ENCODE measurements around the gene BCAS1. TPM values are rescaled to one million over a fixed set of nuclear protein-coding genes. Genes with fewer than 3 reads are reported as not detected.

BCAS1 gene
- total and polyA plus RNA-seq, 10 of the 15 experiments (the other 5 are each of a cell fraction or from before 2014, with no cell fraction given) = 0.21 to 1.4 (median 0.55) TPM

- peak overlapping the region; percentile 76 for H3K4me2 ChIP-seq (ENCODE audit: control insufficient read depth, insufficient read depth)
- ChIA-PET SMC1A (ENCODE audit: uncharacterized antibody, unreplicated experiment) (interaction anchor here (0.9 to 18.6 kb wide), 18 partner anchors 7 to 344 kb away, joined by 3 to 384 read pairs (median 4); no protein-coding TSS in a partner anchor), CTCF (interaction anchor here (0.7 to 20.5 kb wide), 6 partner anchors 8 to 343 kb away, joined by 3 to 258 read pairs (median 15); no protein-coding TSS in a partner anchor), POLR2A (interaction anchor here (1.1 to 3.6 kb wide), 6 partner anchors 8 to 273 kb away, joined by 3 to 29 read pairs (median 4); no protein-coding TSS in a partner anchor), RAD21 (ENCODE audit: unreplicated experiment) (interaction anchor here (0.6 to 18.3 kb wide), 11 partner anchors 6 to 356 kb away, joined by 3 to 394 read pairs (median 5); no protein-coding TSS in a partner anchor)
- DNase-seq (ENCODE audit: low read depth, low spot score) (peak; percentile 99), FAIRE-seq (peak; percentile 84), ATAC-seq (peak; percentile 80)
- in situ Hi-C loops (cut with MboI) (no loop called here), intact Hi-C loops (cut with micrococcal nuclease; ENCODE audit: unreplicated experiment) (no loop called here)
- no peaks in the 10 kb centered on the region for H4K20me1 ChIP-seq (ENCODE audit: control insufficient read depth, insufficient read depth)
- H3K27me3 ChIP-seq (replicated peaks in 1 of 2; ENCODE audit: control insufficient read depth in 2 of 2, insufficient read depth in 2 of 2, low read length in 1 of 2) = no peaks in the 10 kb centered on the region
- no TSS peak for BruUV-seq (replicated peaks)
- peak overlapping the region; percentile 49 for H3K9ac ChIP-seq (ENCODE audit: control insufficient read depth, insufficient read depth, low read length)
- H3K4me3 ChIP-seq = peak overlapping the region; percentile 52
- H2AFZ ChIP-seq (ENCODE audit: control insufficient read depth, low read depth, low read length) = no peak overlapping the region; the same call in 1 of the 2 replicates
- 1% methylated on average over 5 of the region's 5 CpGs for WGBS (ENCODE audit: insufficient coverage, insufficient replicate concordance, low lambda C conversion rate, missing lambda C conversion rate)
- no peaks in the 10 kb centered on the region; the same call in 1 of the 2 replicates for H3K79me2 ChIP-seq (ENCODE audit: control insufficient read depth, insufficient read depth, low read length)
- no peaks in the 10 kb centered on the region; a peak in 1 of 4 replicates for H3K36me3 ChIP-seq (ENCODE audit: control insufficient read depth in 2 of 2, insufficient read depth in 2 of 2, low read length in 1 of 2)
- H3K4me1 ChIP-seq (ENCODE audit: control insufficient read depth, insufficient read depth, low read length) = peaks cover 87% of the 10 kb centered on the region
- H3K9me3 ChIP-seq (replicated peaks; ENCODE audit: control insufficient read depth, insufficient read depth, low read length) = no peaks in the 10 kb centered on the region; the same call in 1 of the 3 replicates
- peak overlapping the region; percentile 85 for H3K27ac ChIP-seq (ENCODE audit: control insufficient read depth, insufficient read depth)
- TF ChIP-seq HSF1 (IDR thresholded peaks at IDR 0.05; ENCODE audit: low read depth, low read length) (no peak), FOXM1 (IDR thresholded peaks at IDR 0.05; ENCODE audit: low read depth, low read length) (peak; percentile 88), POLR2AphosphoS5 (IDR thresholded peaks at IDR 0.05; ENCODE audit: low read length) (peak; percentile 75), RUNX3 (IDR thresholded peaks at IDR 0.05; ENCODE audit: low read length) (peak; percentile 81), SREBF2 (IDR thresholded peaks at IDR 0.05; ENCODE audit: low read length) (no peak), RELB (IDR thresholded peaks at IDR 0.05; ENCODE audit: low read depth) (peak; percentile 93), PAX5 (IDR thresholded peaks at IDR 0.05; ENCODE audit: borderline replicate concordance, low read depth, low read length) (peak; percentile 80; the same call in 1 of the 2 replicates), RCOR1 (conservative IDR thresholded peaks at IDR 0.05; ENCODE audit: low read depth, low read length) (0 out of 2 replicates have a peak, but pooled peaks have one; percentile 58), ZNF384 (IDR thresholded peaks at IDR 0.05; ENCODE audit: borderline replicate concordance, low read depth, low read length) (peak; percentile 62; the same call in 1 of the 2 replicates), MYB (IDR thresholded peaks at IDR 0.05; ENCODE audit: borderline replicate concordance, low read depth, low read length) (peak; percentile 70; the same call in 1 of the 2 replicates), ZNF207 (IDR thresholded peaks at IDR 0.05; ENCODE audit: borderline replicate concordance) (0 out of 2 replicates have a peak, but pooled peaks have one; percentile 17), IRF4 (IDR thresholded peaks at IDR 0.05; ENCODE audit: low read depth, low read length) (peak; percentile 93), BHLHE40 (IDR thresholded peaks at IDR 0.05; ENCODE audit: borderline replicate concordance in 1 of 2, low read depth in 2 of 2, low read length in 1 of 2) (peak; percentile 52 to 67), USF1 (IDR thresholded peaks at IDR 0.05; ENCODE audit: borderline replicate concordance, extremely low read length, insufficient read depth, low read depth, low read length) (no peak), LARP7 (IDR thresholded peaks at IDR 0.05) (no peak), MLLT1 (IDR thresholded peaks at IDR 0.05) (no peak), SIX5 (IDR thresholded peaks at IDR 0.05; ENCODE audit: low read depth, low read length, severe bottlenecking) (no peak)
Observed at GRCh38 chr20:53926428-53927028, 143.9 kb downstream of the BCAS1 start.
